ENCODE data around the gene CLPTM1L. TPM values are rescaled to one million over a fixed set of nuclear protein-coding genes. Genes with fewer than 3 reads are reported as not detected.
"Not testable (repeated sequence)": the region's sequence is repeated elsewhere in the genome, so short reads cannot be mapped to it uniquely, and the experiment has no call there.

The CLPTM1L gene
- total RNA-seq, 1 experiment from 2014 or later = 146 TPM

DNA sequence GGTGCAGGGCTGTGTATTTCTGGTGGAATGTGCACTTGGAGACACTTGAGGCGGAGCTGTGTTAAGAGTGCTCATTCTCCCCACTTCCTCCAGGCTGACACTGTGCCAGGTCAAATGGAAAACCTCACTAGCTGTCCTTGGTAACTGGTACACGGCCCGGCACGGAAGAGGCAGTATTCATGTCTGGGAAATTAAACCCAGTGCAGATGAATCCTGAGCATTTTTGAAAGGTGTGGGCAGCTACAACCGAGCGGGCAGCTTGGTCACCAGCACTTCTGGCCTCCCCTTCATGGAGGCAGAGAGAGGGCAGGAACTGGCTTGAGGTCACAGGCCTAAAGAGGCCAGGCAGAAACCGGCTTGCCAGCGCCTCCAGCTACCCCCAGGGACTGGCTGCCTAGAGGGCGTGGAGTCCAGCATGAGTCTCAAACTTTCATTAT is 1.6 kb downstream of the CLPTM1L start:
- H3K36me3 ChIP-seq (ENCODE audit: insufficient read depth, low read length, poor library complexity, severe bottlenecking) = peaks cover 41% of the 10 kb centered on the region
- peak overlapping the region; percentile 71 for H3K4me3 ChIP-seq (ENCODE audit: low read depth, low read length, poor library complexity, severe bottlenecking)
- no peak for DNase-seq (ENCODE audit: low spot score)
- TF ChIP-seq, protein P1, sequence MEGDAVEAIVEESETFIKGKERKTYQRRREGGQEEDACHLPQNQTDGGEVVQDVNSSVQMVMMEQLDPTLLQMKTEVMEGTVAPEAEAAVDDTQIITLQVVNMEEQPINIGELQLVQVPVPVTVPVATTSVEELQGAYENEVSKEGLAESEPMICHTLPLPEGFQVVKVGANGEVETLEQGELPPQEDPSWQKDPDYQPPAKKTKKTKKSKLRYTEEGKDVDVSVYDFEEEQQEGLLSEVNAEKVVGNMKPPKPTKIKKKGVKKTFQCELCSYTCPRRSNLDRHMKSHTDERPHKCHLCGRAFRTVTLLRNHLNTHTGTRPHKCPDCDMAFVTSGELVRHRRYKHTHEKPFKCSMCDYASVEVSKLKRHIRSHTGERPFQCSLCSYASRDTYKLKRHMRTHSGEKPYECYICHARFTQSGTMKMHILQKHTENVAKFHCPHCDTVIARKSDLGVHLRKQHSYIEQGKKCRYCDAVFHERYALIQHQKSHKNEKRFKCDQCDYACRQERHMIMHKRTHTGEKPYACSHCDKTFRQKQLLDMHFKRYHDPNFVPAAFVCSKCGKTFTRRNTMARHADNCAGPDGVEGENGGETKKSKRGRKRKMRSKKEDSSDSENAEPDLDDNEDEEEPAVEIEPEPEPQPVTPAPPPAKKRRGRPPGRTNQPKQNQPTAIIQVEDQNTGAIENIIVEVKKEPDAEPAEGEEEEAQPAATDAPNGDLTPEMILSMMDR (conservative IDR thresholded peaks at IDR 0.05; ENCODE audit: low read depth, low read length) = no peak
- no peak for TF ChIP-seq EZH2 (IDR thresholded peaks at IDR 0.05; ENCODE audit: borderline replicate concordance, low read depth, low read length, poor library complexity, severe bottlenecking)
- no peak overlapping the region for H3K27ac ChIP-seq (ENCODE audit: low read depth, low read length, poor library complexity, severe bottlenecking)
- BruUV-seq (replicated peaks) = no TSS peak
- peaks cover 6% of the 10 kb centered on the region for H3K4me1 ChIP-seq (ENCODE audit: insufficient read depth, low read length, poor library complexity, severe bottlenecking)
- no peaks in the 10 kb centered on the region for H3K27me3 ChIP-seq (replicated peaks; ENCODE audit: insufficient read depth, low read depth, low read length, poor library complexity)
- ChIA-PET CTCF (no interaction called here), POLR2A (ENCODE audit: low non-redundant PET) (no interaction called here)
- H3K9me3 ChIP-seq (ENCODE audit: low read depth, low read length, poor library complexity, severe bottlenecking) = no peaks in the 10 kb centered on the region
- intact Hi-C loops (cut with micrococcal nuclease; ENCODE audit: unreplicated experiment) = no loop called here

DNA sequence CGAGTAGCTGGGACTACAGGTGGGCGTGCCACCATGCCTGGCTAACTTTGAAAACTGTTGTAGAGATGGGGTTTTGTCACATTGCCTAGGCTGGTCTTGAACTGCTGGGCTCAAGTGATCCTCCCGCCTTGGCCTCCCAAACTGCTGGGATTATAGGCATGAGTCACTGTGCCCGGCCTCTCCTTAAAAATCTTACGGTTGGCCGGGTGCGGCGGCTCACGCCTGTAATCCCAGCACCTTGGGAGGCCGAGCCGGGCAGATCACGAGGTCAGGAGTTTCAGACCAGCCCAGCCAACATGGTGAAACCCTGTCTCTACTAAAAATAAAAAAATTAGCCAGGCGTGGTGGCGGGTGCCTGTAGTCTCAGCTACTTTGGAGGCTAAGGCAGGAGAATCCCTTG is 2.2 kb downstream of the CLPTM1L start:
- not testable (repeated sequence) for H3K27ac ChIP-seq (ENCODE audit: low read depth, low read length, poor library complexity, severe bottlenecking); BruUV-seq (replicated peaks)
- peaks cover 47% of the 10 kb centered on the region for H3K36me3 ChIP-seq (ENCODE audit: insufficient read depth, low read length, poor library complexity, severe bottlenecking)

DNA sequence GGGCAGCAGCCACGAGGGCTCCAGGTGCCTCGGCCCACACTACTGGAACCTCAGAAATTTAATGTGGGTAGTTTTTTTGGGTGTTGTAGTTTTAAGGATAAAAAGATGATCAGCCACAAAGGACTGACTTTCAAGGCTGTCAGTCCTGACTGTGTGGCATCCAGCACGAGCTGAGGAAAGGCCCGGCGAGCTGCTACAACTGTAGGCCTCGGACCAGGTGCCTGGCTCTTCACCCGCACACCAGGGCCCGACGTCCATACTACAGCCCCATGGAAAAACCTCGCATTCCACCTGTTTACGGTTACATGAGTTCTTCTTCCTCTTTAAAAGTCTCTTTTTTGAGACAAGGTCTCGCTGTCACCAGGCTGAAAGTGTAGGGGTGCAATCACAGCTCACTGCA is 2.6 kb downstream of the CLPTM1L start:
- Histone ChIP-seq H3K36me3 (ENCODE audit: insufficient read depth, low read length, poor library complexity, severe bottlenecking) (peaks cover 52% of the 10 kb centered on the region), H3K27ac (ENCODE audit: low read depth, low read length, poor library complexity, severe bottlenecking) (no peak overlapping the region), H3K27me3 (replicated peaks; ENCODE audit: insufficient read depth, low read depth, low read length, poor library complexity) (no peaks in the 10 kb centered on the region), H3K4me3 (ENCODE audit: low read depth, low read length, poor library complexity, severe bottlenecking) (no peak overlapping the region), H3K4me1 (ENCODE audit: insufficient read depth, low read length, poor library complexity, severe bottlenecking) (peaks cover 6% of the 10 kb centered on the region), H3K9me3 (ENCODE audit: low read depth, low read length, poor library complexity, severe bottlenecking) (no peaks in the 10 kb centered on the region)
- ChIA-PET POLR2A (ENCODE audit: low non-redundant PET) (no interaction called here), CTCF (no interaction called here)
- intact Hi-C loops (cut with micrococcal nuclease; ENCODE audit: unreplicated experiment) = no loop called here
- DNase-seq (ENCODE audit: low spot score) = no peak
- BruUV-seq (replicated peaks) = no TSS peak
- TF ChIP-seq, protein P1 (conservative IDR thresholded peaks at IDR 0.05; ENCODE audit: low read depth, low read length) = no peak
- TF ChIP-seq EZH2 (IDR thresholded peaks at IDR 0.05; ENCODE audit: borderline replicate concordance, low read depth, low read length, poor library complexity, severe bottlenecking) = no peak

More for the DNA sequence above, 2.2 kb downstream of the CLPTM1L start:
- H3K4me1 ChIP-seq (ENCODE audit: insufficient read depth, low read length, poor library complexity, severe bottlenecking); POLR2A ChIA-PET (ENCODE audit: low non-redundant PET); DNase-seq (ENCODE audit: low spot score); CTCF ChIA-PET; H3K27me3 ChIP-seq (replicated peaks; ENCODE audit: insufficient read depth, low read depth, low read length, poor library complexity); H3K4me3 ChIP-seq (ENCODE audit: low read depth, low read length, poor library complexity, severe bottlenecking); H3K9me3 ChIP-seq (ENCODE audit: low read depth, low read length, poor library complexity, severe bottlenecking); intact Hi-C loops (cut with micrococcal nuclease; ENCODE audit: unreplicated experiment): not testable (repeated sequence)

DNA sequence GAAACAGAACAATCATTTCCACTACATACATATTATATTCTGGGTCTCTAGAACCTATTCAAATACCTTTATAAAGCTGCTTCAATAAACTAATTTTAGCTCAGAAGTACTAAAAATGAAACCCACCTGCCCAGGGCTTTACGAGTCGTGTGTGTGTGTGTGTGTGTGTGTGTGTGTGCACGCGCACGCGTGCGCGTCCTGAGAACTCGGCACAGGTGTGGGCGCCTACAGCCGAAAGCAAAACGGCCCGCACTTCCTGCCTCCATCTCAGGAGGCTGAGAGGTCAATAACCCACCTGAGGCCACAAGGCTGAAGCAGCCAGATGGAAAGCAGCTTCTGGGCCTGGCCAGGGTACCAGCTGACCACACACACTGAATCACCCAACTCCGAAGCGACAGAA is 3.0 kb downstream of the CLPTM1L start:
- Histone ChIP-seq H3K36me3 (ENCODE audit: insufficient read depth, low read length, poor library complexity, severe bottlenecking) (peaks cover 56% of the 10 kb centered on the region), H3K4me1 (ENCODE audit: insufficient read depth, low read length, poor library complexity, severe bottlenecking) (peaks cover 6% of the 10 kb centered on the region), H3K27ac (ENCODE audit: low read depth, low read length, poor library complexity, severe bottlenecking) (no peak overlapping the region), H3K4me3 (ENCODE audit: low read depth, low read length, poor library complexity, severe bottlenecking) (no peak overlapping the region), H3K27me3 (replicated peaks; ENCODE audit: insufficient read depth, low read depth, low read length, poor library complexity) (no peaks in the 10 kb centered on the region), H3K9me3 (ENCODE audit: low read depth, low read length, poor library complexity, severe bottlenecking) (no peaks in the 10 kb centered on the region)
- DNase-seq (ENCODE audit: low spot score) = no peak
- BruUV-seq (replicated peaks) = no TSS peak
- CTCF ChIA-PET = no interaction called here
- POLR2A ChIA-PET (ENCODE audit: low non-redundant PET) = no interaction called here
- TF ChIP-seq EZH2 (IDR thresholded peaks at IDR 0.05; ENCODE audit: borderline replicate concordance, low read depth, low read length, poor library complexity, severe bottlenecking) = no peak
- TF ChIP-seq, protein P1 (conservative IDR thresholded peaks at IDR 0.05; ENCODE audit: low read depth, low read length) = no peak
- intact Hi-C loops (cut with micrococcal nuclease; ENCODE audit: unreplicated experiment) = no loop called here

DNA sequence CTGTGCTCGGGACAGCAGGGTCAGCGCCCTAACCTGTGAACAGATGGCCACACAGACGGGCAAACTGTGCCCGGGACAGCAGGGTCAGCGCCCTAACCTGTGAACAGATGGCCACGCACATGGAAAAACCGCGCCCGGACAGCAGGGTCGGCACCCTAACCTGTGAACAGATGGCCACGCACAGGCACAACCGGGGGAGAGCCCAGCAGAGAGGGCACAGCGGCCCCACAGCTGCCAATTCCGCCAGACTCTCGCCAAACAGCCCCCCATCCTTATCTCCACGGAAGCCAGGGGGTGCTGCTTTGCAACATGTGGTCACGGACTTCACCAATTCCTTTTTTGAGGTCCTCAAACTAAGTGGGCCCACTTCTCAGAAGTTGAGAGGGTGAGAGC is 5.1 kb downstream of the CLPTM1L start:
- H3K4me3 ChIP-seq (ENCODE audit: low read depth, low read length, poor library complexity, severe bottlenecking); H3K4me1 ChIP-seq (ENCODE audit: insufficient read depth, low read length, poor library complexity, severe bottlenecking); H3K9me3 ChIP-seq (ENCODE audit: low read depth, low read length, poor library complexity, severe bottlenecking); intact Hi-C loops (cut with micrococcal nuclease; ENCODE audit: unreplicated experiment); H3K27ac ChIP-seq (ENCODE audit: low read depth, low read length, poor library complexity, severe bottlenecking); BruUV-seq (replicated peaks); H3K27me3 ChIP-seq (replicated peaks; ENCODE audit: insufficient read depth, low read depth, low read length, poor library complexity); DNase-seq (ENCODE audit: low spot score); CTCF ChIA-PET: not testable (repeated sequence)
- POLR2A ChIA-PET (ENCODE audit: low non-redundant PET) = interaction anchor here (0.5 kb wide), 1 partner anchor 463 kb away, joined by 3 read pairs; no protein-coding TSS in a partner anchor
- peaks cover 60% of the 10 kb centered on the region for H3K36me3 ChIP-seq (ENCODE audit: insufficient read depth, low read length, poor library complexity, severe bottlenecking)

Data from A673 (cell line).